HCT116 (cell line): ENCODE results near the gene ABHD16B. TPM values are rescaled to one million over a fixed set of nuclear protein-coding genes. Genes with fewer than 3 reads are reported as not detected.
"Not testable (repeated sequence)": the region's sequence is repeated elsewhere in the genome, so short reads cannot be mapped to it uniquely, and the experiment has no call there.

ENCODE experiments used
- ATAC-seq: fragments of 200-7000 bp; cut with Tn5 transposase; 2 replicates; pipeline ENCODE4 v1.9.1; 2020; ENCODE audit warnings: mild to moderate bottlenecking, moderate library complexity
- BruUV-seq: library from RNA; stranded (reverse); fragments of 400-500 nt; replicated peaks from 2 replicates; lab custom pipeline; 2021; lab: Mats Ljungman, UMichigan
- CTCF ChIA-PET: fragments of 300-600 bp; sonication (Branson Sonifier 250); formaldehyde crosslinking; loops from one replicate; lab custom pipeline; 2021; ENCODE audit warnings: antibody characterized with exemption; lab: Charles Lee
- POLR2A ChIA-PET: fragments of 300-600, 350-600 bp; sonication (Branson Sonifier 250); formaldehyde crosslinking; loops from one replicate; lab custom pipeline; 2021; ENCODE audit warnings: antibody characterized with exemption; lab: Charles Lee
- RAD21 ChIA-PET, 2 experiments: fragments of 300-600 bp; sonication (Branson Sonifier 250); formaldehyde crosslinking; loops; one replicate each; lab custom pipeline; 2023; ENCODE audit warnings: low total read pairs in 2 of 2; ENCODE audit not compliant: uncharacterized antibody in 2 of 2, unreplicated experiment in 2 of 2, low non-redundant PET in 1 of 2; lab: Charles Lee
- DNase-seq: peaks from one replicate; pipeline ENCODE4 v3.0.0-alpha.2; 2010; ENCODE audit warnings: low read depth, low spot score
- H2AFZ ChIP-seq: fragments of 200-600 bp; shearing (Covaris generic), sonication (generic); 2 replicates; pipeline ENCODE4 v1.6.1; 2017; ENCODE audit warnings: low read depth, mixed run types, mixed read lengths, antibody characterized with exemption, low read length; ENCODE audit not compliant: poor library complexity, severe bottlenecking
- H3K27ac ChIP-seq: 2 replicates; pipeline ENCODE4 v1.5.1; 2012; ENCODE audit warnings: low read depth, low read length
- H3K27me3 ChIP-seq: fragments of 200-600 bp; sonication (generic); 2 replicates; pipeline ENCODE4 v1.6.1; 2016; ENCODE audit warnings: mixed run types, low read length, mixed read lengths; ENCODE audit not compliant: insufficient read depth
- H3K36me3 ChIP-seq, 2 experiments: fragments of 200-500 bp in 1 of 2; fragments of 200-600 bp in 1 of 2; sonication (Bioruptor generic) in 1 of 2; sonication (generic) in 1 of 2; 2 replicates each; pipeline versions ENCODE4 v1.5.1 to v1.6.1; 2014 to 2016; ENCODE audit warnings: low read length in 2 of 2, inconsistent platforms in 1 of 2, mixed read lengths in 1 of 2, mixed run types in 1 of 2; ENCODE audit not compliant: insufficient read depth in 2 of 2, control insufficient read depth in 1 of 2
- H3K4me1 ChIP-seq, 2 experiments: fragments of 200-600 bp in 1 of 2; sonication (generic) in 1 of 2; 2 replicates each; pipeline versions ENCODE4 v1.5.1 to v1.6.1; 2012 to 2017; ENCODE audit warnings: low read length in 2 of 2, inconsistent platforms in 1 of 2, mild to moderate bottlenecking in 1 of 2, mixed read lengths in 1 of 2, mixed run types in 1 of 2, moderate library complexity in 1 of 2; ENCODE audit not compliant: insufficient read depth in 2 of 2, control insufficient read depth in 1 of 2
- H3K4me2 ChIP-seq: fragments of 200-600 bp; sonication (generic); 2 replicates; pipeline ENCODE4 v1.6.1; 2017; ENCODE audit warnings: mixed run types, low read length, mixed read lengths
- H3K4me3 ChIP-seq, 2 experiments: fragments of 200-600 bp in 1 of 2; sonication (generic) in 1 of 2; replicated peaks in 1 of 2; 2 replicates each; pipeline ENCODE4 v1.5.1; 2011 to 2016; ENCODE audit warnings: low read length in 2 of 2, control low read depth in 1 of 2, low read depth in 1 of 2, mild to moderate bottlenecking in 1 of 2, mixed read lengths in 1 of 2, mixed run types in 1 of 2
- H3K79me2 ChIP-seq: fragments of 200-600 bp; sonication (generic); 2 replicates; pipeline ENCODE4 v1.6.1; 2017; ENCODE audit warnings: mild to moderate bottlenecking, mixed run types, low read length, moderate library complexity, mixed read lengths; ENCODE audit not compliant: insufficient read depth
- H3K9ac ChIP-seq: fragments of 200-600 bp; sonication (generic); 2 replicates; pipeline ENCODE4 v1.6.1; 2016; ENCODE audit warnings: low read length, mixed read lengths
- H3K9me2 ChIP-seq: fragments of 200-600 bp; sonication (generic), shearing (Covaris generic); 2 replicates; pipeline ENCODE4 v1.6.1; 2017; ENCODE audit warnings: mixed run types, mild to moderate bottlenecking, moderate library complexity; ENCODE audit not compliant: insufficient read depth
- H3K9me3 ChIP-seq, 2 experiments: fragments of 200-500 bp in 1 of 2; fragments of 200-600 bp in 1 of 2; sonication (Bioruptor generic) in 1 of 2; sonication (generic) in 1 of 2; 2 replicates each; pipeline ENCODE4 v1.6.1; 2014 to 2017; ENCODE audit warnings: low read length in 2 of 2, mixed read lengths in 2 of 2, inconsistent platforms in 1 of 2, low read depth in 1 of 2, mild to moderate bottlenecking in 1 of 2, mixed run types in 1 of 2, moderate library complexity in 1 of 2; ENCODE audit not compliant: control insufficient read depth in 1 of 2, insufficient read depth in 1 of 2
- H4K20me1 ChIP-seq: fragments of 200-600 bp; sonication (generic), shearing (Covaris generic); 2 replicates; pipeline ENCODE4 v1.6.1; 2017; ENCODE audit warnings: mixed run types, mild to moderate bottlenecking, moderate library complexity; ENCODE audit not compliant: insufficient read depth
- CEBPB ChIP-seq: IDR thresholded peaks from 2 replicates; pipeline ENCODE4 v1.6.1; 2012; ENCODE audit warnings: low read depth
- EZH2phosphoT487 ChIP-seq: fragments of 200-600 bp; IDR thresholded peaks from 2 replicates; pipeline ENCODE4 v1.6.1; 2018; ENCODE audit warnings: antibody characterized with exemption, borderline replicate concordance
- ZNF274 ChIP-seq: fragments of 200-500 bp; sonication (Bioruptor generic); IDR thresholded peaks from 2 replicates; pipeline ENCODE4 v1.6.1; 2014; ENCODE audit warnings: mild to moderate bottlenecking, low read depth, low read length, inconsistent platforms
- intact Hi-C: fragments of 100-400 bp; cut with micrococcal nuclease; formaldehyde crosslinking; loops from 2 replicates; pipeline ENCODE4 v1.10.0; 2022
- total RNA-seq: library from RNA; stranded (reverse); gene quantifications from one replicate; pipeline ENCODE4 v1.2.1, GENCODE V29; 2021; ENCODE audit not compliant: unreplicated experiment
- TF ChIP-seq, protein P1 (sequence below), 3 experiments: fragments of 200-600 bp in 1 of 3; sonication (generic) in 1 of 3; IDR thresholded peaks in 2 of 3; conservative IDR thresholded peaks in 1 of 3; 2 replicates each; pipeline ENCODE4 v1.5.1; 2012 to 2017; ENCODE audit warnings: low read depth in 2 of 3, low read length in 2 of 3, antibody characterized with exemption in 1 of 3, borderline replicate concordance in 1 of 3, control low read depth in 1 of 3, mild to moderate bottlenecking in 1 of 3, mixed read lengths in 1 of 3, mixed run types in 1 of 3, moderate library complexity in 1 of 3; ENCODE audit not compliant: insufficient read depth in 1 of 3
- TF ChIP-seq, protein P2 (sequence below): IDR thresholded peaks from 2 replicates; pipeline ENCODE4 v1.6.1; 2012

ABHD16B gene
- total RNA-seq, 1 experiment from 2014 or later, result not detected

DNA sequence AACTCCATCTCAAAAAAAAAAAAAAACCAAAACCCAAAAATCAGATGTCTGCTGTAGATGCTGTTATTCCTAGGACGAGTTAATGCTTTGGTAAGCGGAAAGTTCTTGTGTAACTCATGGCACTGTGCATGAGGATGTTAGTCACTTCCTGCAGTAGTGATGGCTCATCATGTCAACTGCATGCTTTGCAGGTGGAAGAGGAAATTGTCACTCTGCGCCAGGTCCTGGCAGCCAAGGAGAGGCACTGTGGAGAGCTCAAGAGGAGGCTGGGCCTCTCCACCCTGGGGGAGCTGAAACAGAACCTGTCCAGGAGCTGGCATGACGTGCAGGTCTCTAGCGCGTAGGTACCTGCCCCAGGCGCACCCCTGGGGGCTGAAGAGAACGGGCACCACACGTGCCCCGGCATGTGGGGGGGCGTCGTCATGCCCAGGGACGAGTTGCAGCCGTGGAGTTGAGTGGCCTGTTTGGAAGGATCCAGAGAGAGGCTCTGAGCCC is 12.2 kb downstream of the ABHD16B start:
- no peaks in the 10 kb centered on the region for H3K27me3 ChIP-seq
- intact Hi-C loops, result no loop called here
- peaks cover 92% of the 10 kb centered on the region for H3K79me2 ChIP-seq
- no peaks in the 10 kb centered on the region for H4K20me1 ChIP-seq
- ChIA-PET POLR2A (no interaction called here), RAD21 (no interaction called here), CTCF (no interaction called here)
- H3K27ac ChIP-seq, result no peak overlapping the region
- no TSS peak for BruUV-seq
- H3K4me1 ChIP-seq, result no peaks in the 10 kb centered on the region
- no peak for DNase-seq
- no peak for ATAC-seq
- H3K9me2 ChIP-seq, result no peaks in the 10 kb centered on the region
- H3K36me3 ChIP-seq, result peaks cover 50 to 63% of the 10 kb centered on the region in 2 experiments
- H2AFZ ChIP-seq, result no peak overlapping the region
- H3K9ac ChIP-seq, result no peak overlapping the region
- H3K9me3 ChIP-seq, result no peaks in the 10 kb centered on the region
- TF ChIP-seq EZH2phosphoT487, result no peak
- TF ChIP-seq ZNF274, result no peak
- TF ChIP-seq, protein P1, sequence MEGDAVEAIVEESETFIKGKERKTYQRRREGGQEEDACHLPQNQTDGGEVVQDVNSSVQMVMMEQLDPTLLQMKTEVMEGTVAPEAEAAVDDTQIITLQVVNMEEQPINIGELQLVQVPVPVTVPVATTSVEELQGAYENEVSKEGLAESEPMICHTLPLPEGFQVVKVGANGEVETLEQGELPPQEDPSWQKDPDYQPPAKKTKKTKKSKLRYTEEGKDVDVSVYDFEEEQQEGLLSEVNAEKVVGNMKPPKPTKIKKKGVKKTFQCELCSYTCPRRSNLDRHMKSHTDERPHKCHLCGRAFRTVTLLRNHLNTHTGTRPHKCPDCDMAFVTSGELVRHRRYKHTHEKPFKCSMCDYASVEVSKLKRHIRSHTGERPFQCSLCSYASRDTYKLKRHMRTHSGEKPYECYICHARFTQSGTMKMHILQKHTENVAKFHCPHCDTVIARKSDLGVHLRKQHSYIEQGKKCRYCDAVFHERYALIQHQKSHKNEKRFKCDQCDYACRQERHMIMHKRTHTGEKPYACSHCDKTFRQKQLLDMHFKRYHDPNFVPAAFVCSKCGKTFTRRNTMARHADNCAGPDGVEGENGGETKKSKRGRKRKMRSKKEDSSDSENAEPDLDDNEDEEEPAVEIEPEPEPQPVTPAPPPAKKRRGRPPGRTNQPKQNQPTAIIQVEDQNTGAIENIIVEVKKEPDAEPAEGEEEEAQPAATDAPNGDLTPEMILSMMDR (IDR thresholded peaks at IDR 0.05 in 2 of 3, conservative IDR thresholded peaks at IDR 0.05 in 1 of 3; ENCODE audit: borderline replicate concordance in 1 of 3, insufficient read depth in 1 of 3, low read depth in 2 of 3, low read length in 2 of 3), result no peak
- no peak for TF ChIP-seq CEBPB
- TF ChIP-seq, protein P2, sequence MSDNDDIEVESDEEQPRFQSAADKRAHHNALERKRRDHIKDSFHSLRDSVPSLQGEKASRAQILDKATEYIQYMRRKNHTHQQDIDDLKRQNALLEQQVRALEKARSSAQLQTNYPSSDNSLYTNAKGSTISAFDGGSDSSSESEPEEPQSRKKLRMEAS, result peak; percentile 27; the same call in 1 of the 2 replicates
- H3K4me2 ChIP-seq, result no peak overlapping the region
- H3K4me3 ChIP-seq, result no peak overlapping the region

DNA sequence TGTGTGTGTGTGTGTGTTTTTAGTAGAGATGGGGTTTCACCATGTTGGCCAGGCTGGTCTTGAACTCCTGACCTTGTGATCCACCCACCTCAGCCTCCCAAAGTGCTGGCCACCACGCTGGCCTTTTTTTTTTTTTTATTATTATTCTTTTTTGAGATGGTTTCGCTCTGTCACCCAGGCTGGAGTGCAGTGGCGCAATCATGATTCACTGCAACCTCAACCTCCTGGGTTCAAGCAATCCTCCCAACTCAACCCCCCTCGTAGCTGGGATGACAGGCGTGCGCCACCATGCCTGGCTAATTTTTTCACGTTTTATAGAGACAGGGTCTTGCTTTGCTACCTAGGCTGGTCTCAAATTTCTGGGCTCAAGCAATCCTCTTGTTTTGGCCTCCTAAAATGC is 12.9 kb downstream of the ABHD16B start:
- H3K4me1 ChIP-seq, DNase-seq, H4K20me1 ChIP-seq, H3K4me3 ChIP-seq, H3K9me3 ChIP-seq, H3K27ac ChIP-seq, POLR2A ChIA-PET, CTCF ChIA-PET, BruUV-seq, H2AFZ ChIP-seq, H3K27me3 ChIP-seq, ATAC-seq, H3K4me2 ChIP-seq, intact Hi-C loops, H3K9ac ChIP-seq, H3K9me2 ChIP-seq: not testable (repeated sequence)
- RAD21 ChIA-PET, result interaction anchor here in 1 of 2 experiments (0.7 kb wide), 1 partner anchor 659 kb away, joined by 3 read pairs; no protein-coding TSS in a partner anchor
- H3K79me2 ChIP-seq, result peaks cover 92% of the 10 kb centered on the region
- peaks cover 47 to 59% of the 10 kb centered on the region in 2 experiments for H3K36me3 ChIP-seq
